Stomach (tissue), 9 donors: ENCODE results near the gene LZIC. TPM values are rescaled to one million over a fixed set of nuclear protein-coding genes. Genes with fewer than 3 reads are reported as not detected.

Source experiments
- DNase-seq, 2 donors: peaks; one replicate each; pipeline versions ENCODE4 v3.0.0 to v3.0.0-alpha.2; 2013 to 2019
- H3K27ac ChIP-seq, 5 donors: fragments of 200-600 bp in 4 of 5; sonication (generic) in 4 of 5; one replicate each; pipeline ENCODE4 v1.5.1; 2013 to 2019; ENCODE audit warnings: mild to moderate bottlenecking in 1 of 5, moderate library complexity in 1 of 5
- H3K27me3 ChIP-seq, 3 donors: fragments of 200-600 bp; sonication (generic); one replicate each; pipeline ENCODE4 v1.5.1; 2017 to 2019; ENCODE audit warnings: mixed run types in 1 of 3
- H3K36me3 ChIP-seq, 4 donors: fragments of 200-600 bp; sonication (generic); 1 replicate in 3 of 4; 2 replicates in 1 of 4; pipeline ENCODE4 v1.5.1; 2016 to 2019
- H3K4me1 ChIP-seq, 4 donors: fragments of 200-600 bp; sonication (generic); one replicate each; pipeline ENCODE4 v1.5.1; 2016 to 2019
- H3K4me3 ChIP-seq, 4 donors: fragments of 200-600 bp; sonication (generic) in 3 of 4; one replicate each; pipeline ENCODE4 v1.5.1; 2016 to 2019; ENCODE audit warnings: mild to moderate bottlenecking in 1 of 4
- H3K9me3 ChIP-seq, 4 donors: fragments of 200-600 bp; sonication (generic); one replicate each; pipeline ENCODE4 v1.5.1; 2016 to 2019
- EP300 ChIP-seq: sonication (generic); formaldehyde crosslinking; IDR thresholded peaks from one replicate; pipeline ENCODE4 v1.6.1; 2017; ENCODE audit warnings: antibody characterized with exemption
- POLR2A ChIP-seq, 4 donors: fragments of 450-650 bp; IDR thresholded peaks; one replicate each; pipeline ENCODE4 v1.6.1; 2016; ENCODE audit warnings: antibody characterized with exemption in 4 of 4, control low read depth in 2 of 4, mild to moderate bottlenecking in 1 of 4, moderate library complexity in 1 of 4
- POLR2AphosphoS5 ChIP-seq, 3 donors: sonication (generic); formaldehyde crosslinking; IDR thresholded peaks; one replicate each; pipeline ENCODE4 v1.6.1; 2016; ENCODE audit warnings: antibody characterized with exemption in 3 of 3
- WGBS, 5 donors: extraction: QIAGEN DNeasy Blood & Tissue Kit in 3 of 5; methylation state at CpG; one replicate each; pipeline versions ENCODE4 v1.1.5 to v1.1.7; 2013 to 2018; 5-methylcytosine and 5-hydroxymethylcytosine counted together
- intact Hi-C: fragments of 100-400 bp; cut with DNase I; formaldehyde crosslinking; loops from one replicate; pipeline ENCODE4 v1.15.1; 2023; ENCODE audit warnings: low total_unique reads
- polyA plus RNA-seq, 3 donors: library from polyadenylated mRNA; stranded (reverse); fragments of 200-250 nt; gene quantifications; one replicate each; pipeline ENCODE4 v1.2.3, GENCODE V29; 2013
- total RNA-seq, 5 donors: library from RNA; depleted of rRNA; stranded (reverse); fragments of >200 nt; gene quantifications; one replicate each; pipeline versions ENCODE4 v1.1.0 to v1.2.3, GENCODE V29; 2014 to 2016
- TF ChIP-seq, protein P1 (sequence below), 7 experiments: fragments of 450-650 bp in 4 of 7; fragments of 200-600 bp in 3 of 7; sonication (generic) in 3 of 7; IDR thresholded peaks; one replicate each; pipeline ENCODE4 v1.5.1; 2016 to 2019; ENCODE audit warnings: antibody characterized with exemption in 7 of 7, control low read depth in 2 of 7, mild to moderate bottlenecking in 1 of 7
- donor health status: healthy with polysubstance abuse.
- donor health status: Bipolar disorder and iron deficiency.
- donor health status: healthy.

The LZIC gene
- total and polyA plus RNA-seq, 8 donors = 1.8 to 32.5 (median 15.2) TPM

DNA sequence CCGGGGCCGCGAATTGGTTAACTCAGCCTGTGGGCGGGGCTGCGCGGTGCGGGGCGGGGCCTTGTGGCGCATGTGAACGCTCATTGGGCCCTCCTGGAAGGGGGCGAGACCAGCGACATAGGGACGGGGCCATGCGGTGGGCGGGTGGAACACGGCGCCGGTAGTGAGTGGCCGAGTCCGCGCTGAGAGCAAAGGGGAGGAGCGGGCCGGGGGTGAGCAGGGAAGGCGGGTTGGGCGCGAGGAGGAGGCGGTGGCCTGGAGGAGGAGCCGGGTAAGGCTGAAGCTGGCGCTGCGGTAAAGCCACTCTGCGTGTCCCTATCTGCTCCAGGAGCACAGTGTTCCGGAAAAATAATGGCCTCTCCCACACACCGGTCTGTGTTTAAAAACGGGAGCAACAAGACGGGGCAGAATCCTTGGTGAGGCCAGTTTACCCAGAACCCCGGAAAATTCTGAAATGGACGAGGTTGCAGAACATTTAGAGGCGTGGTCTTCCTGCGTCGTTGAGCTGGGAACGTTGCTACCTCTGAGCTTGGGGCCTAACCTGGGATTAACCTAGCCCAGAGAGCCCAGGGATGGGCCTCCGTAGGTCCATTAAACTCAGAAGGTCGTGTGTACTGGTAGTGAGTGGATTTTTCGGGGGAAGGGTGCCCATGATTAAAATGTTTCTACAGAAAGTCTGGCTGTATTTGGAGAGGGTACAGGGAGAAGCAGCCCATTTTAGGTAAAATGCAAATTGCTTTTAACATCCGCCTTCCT lies 32.6 kb downstream of the LZIC start:
- intact Hi-C loops = no loop called here
- Histone ChIP-seq H3K4me1 (peaks cover 23 to 48% (median 36%) of the 10 kb centered on the region in 4 donors), H3K36me3 (no peaks in the 10 kb centered on the region), H3K27me3 (no peaks in the 10 kb centered on the region), H3K9me3 (no peaks in the 10 kb centered on the region), H3K27ac (peak overlapping the region; percentile 92 to 98 (median 94)), H3K4me3 (peak overlapping the region; percentile 52 to 59 (median 55))
- 0 to 1% (median 1%) methylated on average over 22 to 45 of the region's 45 CpGs for WGBS, 5 donors
- peak; percentile 100 for DNase-seq
- TF ChIP-seq, protein P1, sequence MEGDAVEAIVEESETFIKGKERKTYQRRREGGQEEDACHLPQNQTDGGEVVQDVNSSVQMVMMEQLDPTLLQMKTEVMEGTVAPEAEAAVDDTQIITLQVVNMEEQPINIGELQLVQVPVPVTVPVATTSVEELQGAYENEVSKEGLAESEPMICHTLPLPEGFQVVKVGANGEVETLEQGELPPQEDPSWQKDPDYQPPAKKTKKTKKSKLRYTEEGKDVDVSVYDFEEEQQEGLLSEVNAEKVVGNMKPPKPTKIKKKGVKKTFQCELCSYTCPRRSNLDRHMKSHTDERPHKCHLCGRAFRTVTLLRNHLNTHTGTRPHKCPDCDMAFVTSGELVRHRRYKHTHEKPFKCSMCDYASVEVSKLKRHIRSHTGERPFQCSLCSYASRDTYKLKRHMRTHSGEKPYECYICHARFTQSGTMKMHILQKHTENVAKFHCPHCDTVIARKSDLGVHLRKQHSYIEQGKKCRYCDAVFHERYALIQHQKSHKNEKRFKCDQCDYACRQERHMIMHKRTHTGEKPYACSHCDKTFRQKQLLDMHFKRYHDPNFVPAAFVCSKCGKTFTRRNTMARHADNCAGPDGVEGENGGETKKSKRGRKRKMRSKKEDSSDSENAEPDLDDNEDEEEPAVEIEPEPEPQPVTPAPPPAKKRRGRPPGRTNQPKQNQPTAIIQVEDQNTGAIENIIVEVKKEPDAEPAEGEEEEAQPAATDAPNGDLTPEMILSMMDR (IDR thresholded peaks at IDR 0.05) = no peak
- TF ChIP-seq POLR2A (IDR thresholded peaks at IDR 0.05) (peak in 2 of 4 donors; percentile 70 to 84), EP300 (no peak), POLR2AphosphoS5 (IDR thresholded peaks at IDR 0.05) (peak; percentile 77 to 88 (median 87))

DNA sequence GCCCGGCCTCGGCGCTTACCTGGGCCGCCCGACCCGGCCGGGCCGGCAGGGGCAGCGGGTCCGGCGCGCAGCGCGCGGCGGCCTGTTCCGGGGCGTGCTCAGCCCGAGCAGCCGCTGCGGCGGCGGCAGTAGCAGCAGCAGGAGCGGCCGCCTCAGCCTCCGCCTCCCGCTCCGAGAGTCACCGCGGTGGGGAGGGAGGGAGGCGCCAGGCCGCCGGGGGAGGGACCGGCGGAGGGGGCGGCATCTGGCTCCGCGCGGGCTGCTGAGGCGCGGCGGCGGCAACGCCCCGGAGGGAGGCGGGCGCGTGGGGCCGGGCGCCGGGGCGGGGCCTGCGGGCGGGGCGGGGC lies 33.1 kb downstream of the LZIC start, which contains the start of gene CTNNBIP1:
Gene CTNNBIP1 (minus strand): TSS at position 194 of the 347 bp plus-strand sequence. CDS start 38,205 bp downstream, outside the sequence.
- TF ChIP-seq POLR2AphosphoS5 (IDR thresholded peaks at IDR 0.05) (peak; percentile 12 to 92 (median 47)), POLR2A (IDR thresholded peaks at IDR 0.05) (no peak), EP300 (no peak)
- TF ChIP-seq, protein P1 (IDR thresholded peaks at IDR 0.05) = no peak
- Histone ChIP-seq H3K27me3 (no peaks in the 10 kb centered on the region), H3K36me3 (no peaks in the 10 kb centered on the region), H3K27ac (peak within 1 kb of the TSS; percentile 92 to 98 (median 94)), H3K4me3 (peak within 1 kb of the TSS; percentile 75 to 95 (median 80)), H3K4me1 (peaks cover 23 to 53% (median 36%) of the 10 kb centered on the region in 4 donors), H3K9me3 (no peaks in the 10 kb centered on the region)
- intact Hi-C loops = no loop called here
- DNase-seq = no peak
- WGBS, 5 donors = 0 to 1% (median 0%) methylated on average over 9 to 44 of the region's 55 CpGs; no CpG with 5 or more reads in 2 of the 5 donors

DNA sequence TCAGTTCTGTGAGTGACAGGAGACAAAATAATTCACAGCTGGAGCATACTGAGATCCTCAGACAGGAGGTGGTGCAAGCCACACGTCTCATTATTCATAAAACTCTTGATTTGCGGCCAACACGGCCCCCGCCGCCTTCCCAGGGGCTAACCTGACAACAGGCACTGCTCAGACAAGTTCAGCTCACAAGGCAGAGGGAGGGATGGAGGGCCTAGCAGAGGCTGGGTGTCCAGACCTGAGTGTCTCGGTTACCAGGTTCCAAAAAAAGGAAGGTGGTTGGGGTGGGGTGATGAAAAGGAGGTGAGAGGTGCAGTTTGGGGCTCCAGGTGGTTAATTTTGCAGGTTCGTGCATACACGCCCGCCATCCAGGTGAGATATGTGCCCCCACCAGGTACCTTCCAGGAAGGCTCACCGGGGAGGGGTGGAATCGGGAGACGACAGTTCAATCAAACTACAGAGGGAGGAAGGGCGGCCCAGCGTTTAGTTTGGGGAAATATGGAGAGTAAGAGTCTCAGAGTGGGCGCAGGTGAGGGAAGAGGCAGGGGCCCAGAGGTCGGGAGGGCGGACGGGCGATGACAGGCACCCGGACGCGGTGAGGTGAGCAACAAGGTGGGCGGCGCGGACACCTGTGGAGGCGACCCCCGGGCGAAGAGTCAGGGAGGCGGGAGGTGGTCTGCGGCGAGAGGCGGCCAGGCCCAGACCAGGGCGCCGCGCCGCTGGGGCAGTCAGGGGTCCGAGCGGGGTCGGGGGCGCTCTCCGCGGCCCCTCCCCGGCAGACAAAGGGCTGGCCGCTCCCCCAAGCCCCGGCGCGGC lies 33.8 kb downstream of the LZIC start:
- 1 to 3% (median 1%) methylated on average over 28 to 46 of the region's 47 CpGs for WGBS, 5 donors
- DNase-seq = peak; percentile 34 to 61
- no peak for TF ChIP-seq EP300
- H3K4me3 ChIP-seq = peak overlapping the region; percentile 75 to 95 (median 80)
- H3K27me3 ChIP-seq = no peaks in the 10 kb centered on the region
- intact Hi-C loops = no loop called here
- peak overlapping the region; percentile 78 to 93 (median 89) for H3K27ac ChIP-seq
- peaks cover 23 to 57% (median 36%) of the 10 kb centered on the region in 4 donors for H3K4me1 ChIP-seq
- no peaks in the 10 kb centered on the region for H3K36me3 ChIP-seq
- H3K9me3 ChIP-seq = no peaks in the 10 kb centered on the region

DNA sequence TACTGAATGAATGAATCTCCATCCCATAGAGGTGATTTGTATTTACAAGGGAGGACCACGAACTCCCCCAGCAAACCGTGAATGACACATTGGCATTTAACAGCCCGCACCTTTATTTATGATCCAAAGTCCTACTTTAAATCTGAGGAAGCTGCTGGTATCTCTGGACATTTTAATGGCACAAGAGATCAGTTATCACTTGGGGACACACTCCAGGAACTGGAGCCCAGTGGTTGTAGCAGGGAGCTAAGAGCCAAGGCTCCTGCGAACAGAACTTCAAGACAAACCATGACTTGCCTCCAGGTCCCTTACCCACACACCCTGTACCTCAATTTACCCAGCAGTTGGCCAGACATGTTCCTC lies 34.3 kb downstream of the LZIC start:
- TF ChIP-seq POLR2A (IDR thresholded peaks at IDR 0.05) (no peak), EP300 (no peak), POLR2AphosphoS5 (IDR thresholded peaks at IDR 0.05) (no peak)
- TF ChIP-seq, protein P1 (IDR thresholded peaks at IDR 0.05) = no peak

More for the DNA sequence above, 34.3 kb downstream of the LZIC start:
- intact Hi-C loops = no loop called here
- Histone ChIP-seq H3K27ac (peak overlapping the region; percentile 78 to 93 (median 89)), H3K27me3 (no peaks in the 10 kb centered on the region), H3K4me1 (peaks cover 23 to 60% (median 36%) of the 10 kb centered on the region in 4 donors), H3K4me3 (peak overlapping the region; percentile 75 to 95 (median 80)), H3K9me3 (no peaks in the 10 kb centered on the region), H3K36me3 (no peaks in the 10 kb centered on the region)
- no peak for DNase-seq
- 24 to 45% (median 36%) methylated on average over 2 to 4 of the region's 4 CpGs for WGBS, 5 donors
